Stimulated activated CD4-positive, alpha-beta T cell treated with anti-CD3 and anti-CD28 coated beads, Interleukin-15, amount 100 ng/mL, for 48 hours (primary cell): Measurements from ENCODE around the gene C17orf50.

Source experiments
- DNase-seq, 2 donors: peaks; one replicate each; pipeline ENCODE4 v3.0.0-alpha.2; 2020; ENCODE audit warnings: low read depth in 2 of 2

The C17orf50 gene

GRCh38 chr17:35752945-35753764 is 7.5 kb upstream of the C17orf50 start, which contains the start of gene GAS2L2:
Gene GAS2L2 (minus strand): TSS chr17:35753239. CDS start chr17:35752850, 389 bp downstream.
- no peak for DNase-seq

GRCh38 chr17:35757243-35757642 is 3.4 kb upstream of the C17orf50 start:
- no peak for DNase-seq

GRCh38 chr17:35761601-35762000 is 914 bp downstream of the C17orf50 start:
- DNase-seq, result no peak

GRCh38 chr17:35763767-35764122 is 3.1 kb downstream of the C17orf50 start:
- no peak for DNase-seq

GRCh38 chr17:35764123-35764991 is 3.7 kb downstream of the C17orf50 start:
- DNase-seq, result peak; percentile 74 to 86

GRCh38 chr17:35765086-35765710 is 4.5 kb downstream of the C17orf50 start:
- DNase-seq, result no peak

- no peak for DNase-seq
Measured at GRCh38 chr17:35765756-35766488, 5.2 kb downstream of the C17orf50 start.

GRCh38 chr17:35766489-35766877 is 5.8 kb downstream of the C17orf50 start:
- no peak for DNase-seq

- no peak for DNase-seq
Measured at GRCh38 chr17:35766903-35767510, 6.3 kb downstream of the C17orf50 start.

GRCh38 chr17:35768797-35769196 is 8.1 kb downstream of the C17orf50 start:
- DNase-seq, result no peak

- DNase-seq, result no peak
Measured at GRCh38 chr17:35769895-35770486, 9.3 kb downstream of the C17orf50 start.

GRCh38 chr17:35773129-35773528 is 12.4 kb downstream of the C17orf50 start:
- DNase-seq, result no peak

GRCh38 chr17:35773679-35774425 is 13.2 kb downstream of the C17orf50 start:
- no peak for DNase-seq

GRCh38 chr17:35774499-35774898 is 13.8 kb downstream of the C17orf50 start:
- no peak for DNase-seq

GRCh38 chr17:35775039-35775438 is 14.4 kb downstream of the C17orf50 start:
- DNase-seq, result no peak

GRCh38 chr17:35775583-35775982 is 14.9 kb downstream of the C17orf50 start:
- no peak for DNase-seq

- no peak for DNase-seq
Measured at GRCh38 chr17:35778641-35779196, 18.0 kb downstream of the C17orf50 start.

- DNase-seq, result no peak
Measured at GRCh38 chr17:35780950-35781349, 20.3 kb downstream of the C17orf50 start.

- DNase-seq, result no peak
Measured at GRCh38 chr17:35784895-35785294, 24.2 kb downstream of the C17orf50 start.

GRCh38 chr17:35786941-35787432 is 26.3 kb downstream of the C17orf50 start:
- DNase-seq, result no peak
